HuH-7 (cell line): Measurements from ENCODE around the gene DEDD.
A peak's percentile ranks its signal among the peaks of the same experiment; 100 is the strongest.

Source experiments
- DNase-seq: peaks from one replicate; pipeline ENCODE4 v3.0.0; 2011; ENCODE audit warnings: low spot score

Gene DEDD

GRCh38 chr1:161162806-161163205 is 30.3 kb upstream of the DEDD start:
- no peak for DNase-seq

GRCh38 chr1:161162052-161162451 is 29.6 kb upstream of the DEDD start:
- no peak for DNase-seq

DNA sequence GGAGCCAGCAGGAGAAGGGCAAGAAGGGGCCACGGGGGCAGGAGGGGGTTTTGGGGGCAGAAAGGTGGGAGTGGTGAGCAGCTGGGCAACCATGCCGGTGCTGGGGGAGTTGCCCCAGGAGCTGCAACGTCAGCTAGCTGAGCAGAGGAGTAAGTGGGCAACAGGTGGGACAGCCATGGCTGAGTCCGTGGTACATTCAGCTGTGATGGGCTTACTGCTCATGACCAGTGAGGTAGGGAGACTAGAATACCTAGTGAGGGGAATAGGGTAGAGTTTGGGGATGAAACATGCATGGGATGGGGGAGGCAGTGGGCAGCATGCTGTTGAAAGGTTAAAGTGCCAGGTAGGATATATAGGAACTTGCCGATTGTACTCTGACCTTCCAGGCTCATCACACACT is 29.2 kb upstream of the DEDD start:
- DNase-seq, result no peak

GRCh38 chr1:161160671-161161145 is 28.2 kb upstream of the DEDD start:
- DNase-seq, result no peak

- no peak for DNase-seq
Observed at GRCh38 chr1:161159913-161160243, 27.4 kb upstream of the DEDD start.

DNA sequence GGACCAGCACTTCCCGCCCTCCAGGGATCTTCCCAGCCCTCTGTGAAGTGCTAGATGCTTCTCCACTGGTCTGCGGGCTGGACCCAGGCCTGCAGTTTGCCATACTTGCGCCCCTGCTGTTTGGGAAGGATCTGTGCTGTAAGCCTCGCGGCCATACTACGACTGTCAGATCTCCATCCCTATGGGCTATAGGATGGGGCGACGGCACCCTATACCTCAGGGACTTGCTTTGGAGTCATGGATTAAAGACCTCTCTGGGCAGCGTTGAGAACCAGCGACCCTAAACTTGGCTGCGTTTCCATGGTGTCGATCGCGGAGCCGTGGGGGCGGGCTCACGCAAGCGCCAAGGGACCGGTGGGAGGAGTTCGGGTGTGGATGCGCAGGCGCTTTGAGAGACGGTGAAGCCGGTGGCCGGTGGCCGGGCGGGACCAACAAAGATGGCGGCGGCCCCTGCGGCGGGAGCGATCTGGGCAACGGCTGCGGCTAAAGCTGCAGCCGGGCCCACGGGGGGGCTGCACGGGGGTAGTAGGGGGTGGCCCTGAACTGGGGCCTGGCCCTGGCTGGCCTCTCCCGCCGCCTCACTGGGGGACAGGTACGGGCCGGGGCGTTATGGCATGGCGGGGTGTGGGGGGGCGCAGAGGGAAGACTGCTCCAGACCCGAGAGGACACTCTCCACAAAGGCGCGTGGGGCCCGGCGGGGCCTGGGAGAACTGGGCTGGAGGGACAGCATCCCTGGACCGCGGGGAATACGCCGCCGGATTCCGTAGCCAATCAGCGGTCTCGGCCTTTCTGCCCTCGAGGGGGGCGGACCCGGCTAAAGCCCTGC is 26.8 kb upstream of the DEDD start, which contains the start of gene USP21:
TSS of gene USP21 (plus strand) at position 414 of the 826 bp plus-strand sequence. CDS start 1,141 bp downstream, outside the sequence.
- peak; percentile 94 for DNase-seq

DNA sequence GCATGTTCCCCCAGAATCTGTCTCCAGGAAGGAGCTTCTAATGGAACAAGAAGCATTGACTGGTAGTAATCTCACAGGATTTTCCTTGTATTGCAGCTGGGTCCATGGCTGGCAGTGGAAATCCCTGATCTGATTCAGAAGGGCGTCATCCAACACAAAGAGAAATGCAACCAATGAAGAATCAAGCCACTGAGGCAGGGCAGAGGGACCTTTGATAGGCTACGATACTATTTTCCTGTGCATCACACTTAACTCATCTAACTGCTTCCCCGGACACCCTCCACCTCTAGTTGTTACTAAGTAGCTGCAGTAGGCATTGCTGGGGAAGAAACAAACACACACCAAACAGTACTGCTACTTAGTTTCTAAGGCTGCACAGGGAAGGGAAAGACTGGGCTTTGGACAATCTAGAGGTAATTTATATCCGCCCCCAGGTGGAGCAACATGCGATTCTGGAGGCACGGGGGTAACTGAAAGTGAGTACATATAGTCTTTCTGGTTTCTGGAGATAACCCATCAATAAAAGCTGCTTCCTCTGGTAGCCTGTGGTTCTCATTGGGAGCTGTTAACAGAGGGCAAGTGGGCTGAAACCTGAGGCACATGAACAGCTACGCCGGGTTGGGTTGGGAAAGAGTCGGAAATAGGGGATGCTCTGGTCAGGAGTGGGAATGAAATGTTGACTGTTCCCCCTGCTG is 26.0 kb upstream of the DEDD start:
- DNase-seq, result no peak

DNA sequence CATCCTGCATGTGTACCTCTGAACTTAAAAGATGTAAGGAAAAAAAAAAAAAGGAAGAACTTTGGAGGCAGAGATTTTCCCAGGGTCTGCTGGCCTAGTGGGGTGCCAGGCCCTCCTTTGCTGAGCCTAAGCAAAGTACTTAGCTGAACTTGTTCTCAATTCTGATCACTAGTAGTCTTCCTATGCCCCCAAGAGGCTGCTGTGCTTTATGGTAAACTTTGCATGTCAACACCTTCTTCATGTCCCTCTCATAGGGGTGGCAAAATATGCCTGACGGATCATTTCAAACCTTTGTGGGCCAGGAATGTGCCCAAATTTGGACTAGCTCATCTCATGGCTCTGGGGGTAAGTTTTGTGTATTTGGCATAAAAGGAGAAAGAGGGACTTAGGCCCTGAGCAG is 25.4 kb upstream of the DEDD start:
- no peak for DNase-seq

DNA sequence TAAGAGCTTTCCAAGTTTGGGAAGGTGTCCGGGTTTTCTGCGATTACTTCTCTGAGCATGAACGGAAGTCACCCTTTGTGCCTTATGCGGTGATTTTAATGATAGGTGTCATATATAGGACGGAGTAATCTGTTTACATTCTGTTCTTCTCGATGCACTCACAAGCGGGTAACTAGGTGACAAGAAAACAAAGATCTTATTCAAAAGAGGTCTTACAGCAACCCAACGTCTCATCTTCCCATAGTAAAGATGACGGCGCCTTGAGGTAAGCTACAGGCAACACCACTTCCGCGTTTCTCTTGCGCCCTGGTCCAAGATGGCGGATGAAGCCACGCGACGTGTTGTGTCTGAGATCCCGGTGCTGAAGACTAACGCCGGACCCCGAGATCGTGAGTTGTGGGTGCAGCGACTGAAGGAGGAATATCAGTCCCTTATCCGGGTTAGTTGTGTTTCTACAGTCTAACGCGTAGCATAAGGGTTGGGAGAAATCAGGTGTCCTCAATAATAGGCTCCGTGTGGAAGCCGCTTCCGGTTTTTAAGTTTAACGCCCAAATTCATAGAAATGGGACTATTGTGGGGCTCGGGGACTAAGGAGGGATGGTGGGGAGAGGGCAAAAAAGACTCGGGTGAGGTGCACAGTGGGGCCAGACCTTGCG is 21.3 kb upstream of the DEDD start, which contains the start of gene UFC1:
TSS of gene UFC1 (plus strand) at position 297 of the 656 bp plus-strand sequence. CDS start at position 317, 20 bp downstream.
- DNase-seq, result peak; percentile 80

GRCh38 chr1:161153176-161153575 is 20.7 kb upstream of the DEDD start:
- DNase-seq, result no peak

- DNase-seq, result no peak
Observed at GRCh38 chr1:161145832-161146231, 13.4 kb upstream of the DEDD start.

DNA sequence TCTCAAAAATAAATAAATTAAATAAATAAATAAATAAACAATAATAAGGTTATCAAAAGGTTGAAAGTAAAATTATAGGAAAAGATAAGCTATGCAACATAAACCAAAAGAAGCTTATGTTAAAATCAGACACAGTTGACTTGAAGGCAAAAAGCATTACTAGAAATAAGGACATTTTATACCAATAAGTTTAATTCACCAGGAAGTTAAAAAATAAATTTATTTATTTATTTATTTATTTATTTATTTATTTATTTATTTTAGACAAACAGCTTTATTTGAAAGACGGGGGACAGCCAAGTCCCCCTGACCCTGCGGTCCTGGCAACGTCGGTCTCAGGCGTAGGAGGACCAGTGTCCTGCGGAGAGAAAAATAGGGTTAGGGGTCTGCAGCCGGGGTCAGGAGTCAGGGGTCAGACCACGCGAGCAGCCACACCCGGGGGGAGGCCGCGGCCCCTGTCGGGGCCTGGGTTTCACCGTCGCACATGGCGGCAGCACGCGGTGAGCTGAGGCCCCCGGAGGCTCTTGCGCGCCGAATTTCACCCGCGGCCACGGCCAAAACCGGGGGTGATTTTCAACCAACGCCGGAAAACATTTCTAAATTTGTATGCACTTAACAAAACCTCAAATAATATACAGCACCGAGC is 8.4 kb upstream of the DEDD start:
- no peak for DNase-seq

DNA sequence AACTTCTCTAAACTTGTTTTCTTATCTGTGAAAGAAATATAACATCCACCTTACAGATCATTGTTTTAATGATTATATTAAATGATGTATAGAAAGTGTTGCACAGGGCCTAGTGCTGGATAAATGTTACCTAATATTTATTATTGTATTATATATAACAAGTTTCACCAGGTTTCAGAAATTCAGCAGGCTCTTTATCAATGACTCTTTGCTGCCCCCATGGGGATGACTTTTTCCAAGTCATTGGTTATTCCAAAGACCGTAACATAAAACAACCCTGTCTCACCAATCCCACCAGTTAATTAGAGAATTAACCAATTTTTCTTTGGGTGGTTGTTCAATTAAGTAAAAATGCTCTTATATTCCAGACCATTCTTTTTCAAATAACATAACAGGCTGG is 7.3 kb upstream of the DEDD start:
- DNase-seq, result peak; percentile 53

GRCh38 chr1:161138431-161138830 is 6.0 kb upstream of the DEDD start:
- DNase-seq, result no peak

GRCh38 chr1:161137881-161138280 is 5.4 kb upstream of the DEDD start:
- no peak for DNase-seq

- no peak for DNase-seq
Observed at GRCh38 chr1:161133220-161133740, 813 bp upstream of the DEDD start.

- DNase-seq, result no peak
Observed at GRCh38 chr1:161131523-161132409, 701 bp downstream of the DEDD start.

DNA sequence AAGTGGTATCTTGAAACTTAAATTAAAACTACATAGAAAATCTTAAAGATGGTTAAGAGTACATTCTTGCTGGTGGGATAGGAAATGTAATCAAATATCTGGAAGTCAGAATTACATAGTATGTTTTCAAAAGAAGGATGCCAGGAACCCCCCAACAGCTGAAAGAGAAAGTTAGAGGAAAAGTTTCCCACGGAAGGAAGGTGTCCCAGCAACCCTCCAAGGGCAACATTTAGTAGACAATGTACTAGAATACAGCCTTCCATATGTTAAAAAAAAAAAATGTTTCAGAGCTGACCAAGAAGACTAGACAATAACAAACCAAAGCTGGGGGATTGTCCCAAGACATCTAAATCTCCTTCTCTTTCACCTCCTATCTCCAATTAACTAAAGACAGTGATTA is 2.2 kb downstream of the DEDD start:
- no peak for DNase-seq

DNA sequence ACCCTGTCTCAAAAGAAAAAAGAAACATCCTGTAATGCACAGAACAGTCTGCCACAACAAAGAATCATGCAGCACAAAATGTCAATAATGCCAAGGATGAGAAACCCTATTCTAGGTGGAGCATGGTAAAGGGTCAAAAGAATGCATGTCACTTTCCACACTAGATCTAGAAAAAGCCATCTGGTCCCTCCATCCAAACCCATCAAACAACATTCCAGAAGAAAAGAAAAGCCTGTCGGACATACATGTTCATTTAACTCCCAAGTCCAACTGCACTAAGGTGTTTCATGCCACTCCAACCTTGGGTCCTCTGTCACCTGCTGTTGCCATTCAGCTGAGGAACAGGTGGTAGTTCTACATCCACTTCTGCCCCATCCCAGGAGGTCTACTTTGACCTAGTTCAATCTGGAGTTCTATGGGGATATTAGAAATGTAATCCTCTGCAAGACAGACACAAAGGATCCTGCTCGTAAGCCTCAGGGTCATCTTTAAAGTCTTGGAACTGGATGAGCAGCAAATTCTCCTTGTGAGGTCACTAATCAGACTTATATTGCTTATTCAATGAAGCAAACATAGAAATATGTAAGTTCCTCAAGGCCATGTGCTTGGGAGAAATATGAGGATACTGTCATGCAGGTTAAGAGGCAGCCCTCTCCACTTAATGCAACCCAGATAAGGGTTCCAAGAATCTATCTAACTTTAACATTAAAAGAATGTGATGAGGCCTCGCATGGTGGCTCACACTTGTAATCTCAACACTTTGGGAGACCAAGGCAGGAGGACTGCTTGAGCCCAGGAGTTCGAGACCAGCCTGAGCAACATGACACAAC is 3.7 kb downstream of the DEDD start:
- DNase-seq, result no peak

- no peak for DNase-seq
Observed at GRCh38 chr1:161127649-161128048, 4.8 kb downstream of the DEDD start.
